Measurements from ENCODE around the gene SPATA6.
"Not testable (repeated sequence)": the region's sequence is repeated elsewhere in the genome, so short reads cannot be mapped to it uniquely, and the experiment has no call there.

SPATA6 gene

DNA sequence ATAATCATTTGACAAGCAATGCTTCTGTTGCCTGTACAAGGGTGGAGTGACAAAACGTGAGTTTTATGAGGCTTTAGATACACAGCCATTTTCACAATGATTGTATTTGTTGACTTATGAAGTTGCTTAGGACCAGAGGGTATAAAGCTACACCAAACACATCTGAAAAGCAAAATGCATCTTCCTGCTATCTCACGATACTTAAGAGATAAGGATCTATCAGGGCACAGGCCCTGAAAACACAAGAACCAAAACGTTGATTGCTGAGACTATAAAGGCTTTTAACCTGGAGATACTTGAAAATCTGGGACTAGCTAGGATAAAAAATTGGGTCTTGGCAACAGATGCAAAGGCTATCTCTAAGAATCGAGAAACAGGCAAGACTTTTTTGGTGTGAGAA is 133.7 kb downstream of the SPATA6 start:
- no peak for DNase-seq

GRCh38 chr1:48333316-48333715 is 138.7 kb downstream of the SPATA6 start:
- DNase-seq = no peak

- DNase-seq = no peak
Observed at GRCh38 chr1:48332115-48332514, 139.9 kb downstream of the SPATA6 start.

- no peak for DNase-seq
Observed at GRCh38 chr1:48329905-48330304, 142.1 kb downstream of the SPATA6 start.

- no peak for DNase-seq
Observed at GRCh38 chr1:48329486-48329885, 142.5 kb downstream of the SPATA6 start.

- not testable (repeated sequence) for DNase-seq
Observed at GRCh38 chr1:48311829-48312228, 160.2 kb downstream of the SPATA6 start.

DNA sequence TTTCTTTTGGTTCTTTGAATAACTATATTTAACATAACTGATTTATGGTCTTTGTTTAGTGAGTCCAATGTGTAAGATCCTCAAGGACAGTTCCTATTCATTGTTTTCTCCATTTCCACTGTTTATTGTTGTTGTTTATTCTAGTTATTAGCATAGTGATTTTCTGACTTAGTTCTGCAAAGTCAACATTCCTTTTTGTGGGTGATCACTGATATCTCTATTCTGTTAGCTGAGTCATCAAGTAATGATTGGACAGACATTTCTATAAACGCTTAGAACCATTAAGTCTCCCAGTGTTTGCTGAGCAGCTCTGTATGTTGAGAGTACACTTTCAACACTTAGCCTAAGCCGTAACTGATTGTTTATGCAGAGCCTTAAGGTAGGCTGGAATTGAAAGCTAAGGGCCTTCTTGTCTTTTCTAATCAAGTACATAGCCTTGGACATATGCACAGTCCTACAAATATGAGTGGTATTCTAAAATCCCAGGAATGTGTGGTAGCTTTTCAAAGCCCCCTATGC is 162.4 kb downstream of the SPATA6 start:
- no peak for DNase-seq

GRCh38 chr1:48302652-48303051 is 169.4 kb downstream of the SPATA6 start:
- DNase-seq = no peak

DNA sequence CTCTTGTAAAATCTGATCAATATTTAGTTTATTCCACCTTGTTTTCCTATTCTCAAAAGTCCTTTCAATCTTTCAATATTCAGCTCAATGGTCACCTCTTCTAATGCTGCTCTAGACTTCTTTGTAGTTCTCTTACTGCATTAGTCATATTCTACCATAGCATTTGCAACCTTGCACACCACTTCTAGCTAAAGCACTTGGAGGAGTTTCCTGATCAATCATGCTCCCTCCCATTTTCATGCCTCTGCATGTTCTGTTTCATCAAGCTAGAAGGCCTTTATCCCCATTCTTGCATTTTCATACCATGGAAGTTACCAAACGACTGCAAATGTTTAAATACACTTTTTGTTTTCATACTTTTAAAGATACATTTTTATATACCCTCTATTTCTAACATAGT is 177.3 kb downstream of the SPATA6 start:
- DNase-seq = no peak

DNA sequence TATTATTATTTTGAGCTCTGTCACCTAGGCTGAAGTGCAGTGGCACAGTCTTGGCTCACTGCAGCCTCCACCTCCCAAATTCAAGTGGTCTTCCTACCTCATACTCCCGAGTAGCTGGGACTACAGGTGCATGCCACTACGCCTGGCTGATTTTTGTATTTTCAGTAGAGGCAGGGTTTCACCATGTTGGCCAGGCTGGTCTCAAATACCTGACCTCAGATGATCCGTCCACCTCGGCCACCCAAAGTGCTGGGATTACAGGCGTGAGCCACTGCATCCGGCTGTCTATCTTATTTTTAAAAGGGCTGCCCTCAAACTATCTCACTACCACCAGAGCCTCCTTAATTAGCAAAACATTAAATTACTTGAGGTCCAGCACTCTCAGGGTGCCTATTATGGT is 177.9 kb downstream of the SPATA6 start:
- DNase-seq = not testable (repeated sequence)

DNA sequence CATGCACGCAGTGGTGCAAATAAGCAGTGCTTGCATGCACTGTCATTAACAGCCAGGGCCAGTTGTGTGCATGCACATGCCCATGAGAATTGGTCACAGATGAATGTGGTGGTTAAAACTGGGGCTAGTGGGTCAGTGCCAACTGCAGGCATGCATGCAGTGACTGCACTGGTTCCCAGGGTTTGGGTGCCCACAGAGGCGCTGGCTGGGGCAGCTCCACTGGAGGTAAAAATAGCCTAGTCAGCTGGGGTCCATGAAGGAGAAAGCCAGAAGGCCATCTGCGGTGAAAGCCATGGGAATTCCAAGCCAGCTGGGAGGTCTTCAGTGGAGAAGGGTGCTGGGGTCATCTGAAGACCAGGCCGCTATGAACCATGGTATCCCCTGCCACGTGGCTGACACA is 179.3 kb downstream of the SPATA6 start:
- no peak for DNase-seq

- DNase-seq = no peak
Observed at GRCh38 chr1:48291421-48291820, 180.6 kb downstream of the SPATA6 start.

GRCh38 chr1:48285525-48285924 is 186.5 kb downstream of the SPATA6 start:
- no peak for DNase-seq

DNA sequence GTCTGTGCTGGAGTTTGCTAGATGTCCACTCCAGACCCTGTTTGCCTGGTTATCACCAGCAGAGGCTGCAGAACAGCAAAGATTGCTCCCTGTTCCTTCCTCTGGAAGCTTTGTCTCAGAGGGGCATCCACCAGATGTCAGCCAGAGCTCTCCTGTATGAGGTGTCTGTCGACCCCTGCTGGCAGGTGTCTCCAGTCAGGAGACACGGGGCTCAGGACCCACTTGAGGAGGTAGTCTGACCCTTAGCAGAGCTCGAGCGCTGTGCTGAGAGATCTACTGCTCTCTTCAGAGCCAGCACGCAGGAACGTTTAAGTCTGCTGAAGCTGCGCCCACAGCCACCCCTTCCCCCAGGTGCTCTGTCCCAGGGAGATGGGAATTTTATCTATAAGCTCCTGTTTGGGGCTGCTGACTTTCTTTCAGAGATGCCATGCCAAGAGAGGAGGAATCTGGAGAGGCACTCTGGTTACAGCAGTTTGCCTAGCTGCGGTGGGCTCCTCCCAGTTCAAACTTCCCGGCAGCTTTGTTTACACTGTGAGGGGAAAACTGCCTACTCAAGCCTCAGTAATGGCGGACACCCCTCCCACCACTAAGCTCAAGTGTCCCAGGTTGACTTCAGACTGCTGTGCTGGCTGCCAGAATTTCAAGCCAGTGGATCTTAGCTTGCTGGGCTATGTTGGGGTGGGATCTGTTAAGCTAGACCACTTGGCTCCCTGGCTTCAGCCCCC is 187.1 kb downstream of the SPATA6 start:
- DNase-seq = not testable (repeated sequence)

GRCh38 chr1:48282329-48282728 is 189.7 kb downstream of the SPATA6 start:
- not testable (repeated sequence) for DNase-seq

DNA sequence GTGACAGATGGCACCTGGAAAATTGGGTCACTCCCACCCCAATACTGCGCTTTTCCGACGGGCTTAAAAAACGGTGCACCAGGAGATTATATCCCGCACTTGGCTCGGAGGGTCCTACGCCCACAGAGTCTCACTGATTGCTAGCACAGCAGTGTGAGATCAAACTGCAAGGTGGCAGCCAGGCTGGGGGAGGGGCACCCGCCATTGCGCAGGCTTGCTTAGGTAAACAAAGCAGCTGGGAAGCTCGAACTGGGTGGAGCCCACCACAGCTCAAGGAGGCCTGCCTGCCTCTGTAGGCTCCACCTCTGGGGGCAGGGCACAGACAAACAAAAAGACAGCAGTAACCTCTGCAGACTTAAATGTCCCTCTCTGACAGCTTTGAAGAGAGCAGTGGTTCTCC is 194.6 kb downstream of the SPATA6 start:
- not testable (repeated sequence) for DNase-seq

DNA sequence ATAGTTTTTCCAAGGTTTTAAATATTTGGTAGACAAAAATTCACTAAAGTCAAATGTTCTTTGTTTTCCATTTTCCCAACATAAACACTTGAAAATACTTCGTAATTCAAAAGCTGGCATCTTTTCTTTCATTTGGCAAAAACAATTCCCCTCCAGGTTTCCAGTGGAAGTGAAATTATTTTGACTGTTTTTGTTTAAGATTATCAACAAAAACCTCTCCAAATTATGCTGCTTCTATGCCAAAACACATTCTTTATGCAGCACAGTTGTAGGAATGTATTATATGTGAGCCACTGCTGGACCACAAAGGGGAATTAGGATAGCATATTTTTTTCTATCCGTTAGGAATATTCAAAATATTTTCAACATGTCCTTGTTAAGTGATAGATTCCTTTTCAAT is 205.4 kb downstream of the SPATA6 start:
- no peak for DNase-seq

GRCh38 chr1:48263041-48263440 is 209.0 kb downstream of the SPATA6 start:
- DNase-seq = no peak

DNA sequence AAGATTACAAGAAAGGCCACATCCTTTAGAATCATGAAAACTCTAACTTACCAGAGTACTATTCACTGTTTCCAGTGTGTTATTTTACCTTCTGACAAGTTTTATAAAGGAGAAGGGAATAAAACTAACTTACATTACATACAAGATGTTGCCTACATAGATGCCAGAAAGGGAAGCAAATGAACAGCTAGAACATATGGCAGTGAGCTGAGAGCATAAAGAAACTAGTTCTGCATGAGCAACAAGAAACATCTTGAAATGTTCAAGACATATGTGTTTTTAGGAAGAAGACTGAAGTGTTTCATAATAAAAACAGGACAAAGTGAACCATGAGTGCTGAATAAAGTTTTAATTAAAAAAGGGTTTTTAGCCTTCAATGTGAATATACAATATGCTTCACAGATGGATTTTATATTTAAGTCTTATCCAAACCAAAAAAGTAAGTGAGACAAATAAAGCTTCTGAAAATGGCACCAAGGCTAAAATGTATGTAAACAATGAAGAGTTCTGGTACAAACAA is 210.1 kb downstream of the SPATA6 start:
- DNase-seq = no peak

- DNase-seq = no peak
Observed at GRCh38 chr1:48258106-48258505, 213.9 kb downstream of the SPATA6 start.

DNA sequence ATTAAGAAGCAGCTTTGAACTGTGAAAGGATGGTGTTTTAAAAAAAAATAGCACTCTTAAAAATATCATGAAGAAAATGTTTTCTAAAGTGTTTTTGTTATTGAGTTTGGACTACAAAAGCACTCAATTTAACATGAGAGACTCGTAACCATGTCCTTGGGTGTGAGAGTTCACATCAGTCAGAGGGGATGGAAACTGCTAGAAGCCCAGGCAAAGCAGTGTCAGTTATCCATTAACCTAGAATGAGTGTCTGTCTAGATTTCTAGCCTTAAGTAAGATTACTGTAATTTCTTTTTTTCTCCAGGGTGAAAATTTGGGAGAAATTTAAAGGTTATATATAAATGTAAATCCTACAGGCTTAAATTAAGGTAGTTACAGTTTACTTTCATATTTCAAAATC is 217.8 kb downstream of the SPATA6 start:
- DNase-seq = no peak

DNA sequence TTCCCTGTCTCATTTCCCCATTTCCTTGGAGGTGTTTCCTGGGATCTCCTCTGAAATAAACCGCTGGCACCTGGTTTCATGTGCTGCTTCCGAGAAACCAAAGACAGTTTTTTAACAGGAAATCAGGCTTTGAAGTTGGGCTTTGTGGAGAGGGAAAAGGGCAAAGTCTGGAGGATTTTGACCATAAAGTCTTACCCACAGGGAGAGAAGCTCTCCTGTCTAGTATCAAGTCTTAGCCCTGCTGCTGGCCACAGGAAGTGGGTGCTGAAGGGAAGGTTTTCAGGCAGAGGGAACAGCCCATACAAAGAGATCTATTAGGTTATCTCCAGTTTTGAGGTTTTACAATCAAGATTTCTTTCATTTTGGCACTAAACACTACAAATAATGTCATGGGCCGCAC is 220.2 kb downstream of the SPATA6 start:
- no peak for DNase-seq

DNA sequence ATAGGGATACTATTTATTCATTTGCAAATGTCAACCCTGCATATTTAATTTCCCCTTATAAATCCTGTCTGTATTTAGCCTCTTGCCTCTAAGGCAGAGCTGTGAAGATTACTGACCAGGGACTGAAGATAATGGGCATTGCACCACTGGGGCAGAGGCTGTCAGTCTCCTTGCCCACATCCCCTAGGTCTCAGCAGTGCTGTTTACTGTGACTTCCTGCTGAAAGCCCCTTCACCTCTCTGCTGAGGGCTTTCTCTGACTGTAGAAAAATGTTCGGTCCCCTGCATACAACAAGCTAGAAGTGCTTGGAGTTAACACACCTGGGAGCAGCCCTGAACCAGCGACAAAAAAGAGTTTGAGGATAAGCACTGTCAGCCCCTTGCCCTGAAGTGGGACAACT is 220.7 kb downstream of the SPATA6 start:
- DNase-seq = no peak

GRCh38 chr1:48250572-48250971 is 221.4 kb downstream of the SPATA6 start:
- DNase-seq = no peak

DNA sequence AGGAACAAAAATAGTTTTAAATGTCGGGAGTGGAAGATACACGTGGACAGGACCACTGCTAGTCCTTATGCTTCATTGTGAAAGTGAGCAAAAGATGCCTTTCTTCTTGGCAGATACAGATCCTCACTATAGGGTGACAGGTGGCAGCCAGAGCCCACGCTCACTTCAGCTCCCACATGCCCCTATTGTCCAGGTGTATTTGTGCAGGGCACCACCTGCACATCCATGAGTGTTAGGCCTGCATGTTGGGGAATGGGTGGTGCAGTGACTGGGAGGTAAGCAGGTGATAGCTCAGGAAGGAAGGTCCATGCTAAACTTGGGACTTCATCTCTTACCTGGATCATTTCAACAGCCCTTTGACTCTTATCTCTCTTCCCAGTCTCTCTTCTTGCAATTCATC is 222.1 kb downstream of the SPATA6 start:
- DNase-seq = no peak
